ENCODE data around the gene SNTG2. TPM values are rescaled to one million over a fixed set of nuclear protein-coding genes. Genes with fewer than 3 reads are reported as not detected.
A peak's percentile ranks its signal among the peaks of the same experiment; 100 is the strongest.

The SNTG2 gene
- total RNA-seq, 4 donors from 2014 or later = 4.2 to 14.2 (median 9.2) TPM

GRCh38 chr2:974502-974901 lies 23.9 kb downstream of the SNTG2 start:
- Histone ChIP-seq H3K4me1 (peaks cover 4 to 12% of the 10 kb centered on the region in 2 donors), H3K9me3 (no peaks in the 10 kb centered on the region), H3K4me3 (replicated peaks in 1 of 3) (no peak overlapping the region), H3K27me3 (no peaks in the 10 kb centered on the region), H3K36me3 (no peaks in the 10 kb centered on the region), H3K27ac (no peak overlapping the region)
- intact Hi-C loops (cut with DNase I) = no loop called here
- DNase-seq = peak; percentile 66 to 73
- TF ChIP-seq POLR2A (IDR thresholded peaks at IDR 0.05) (no peak), CTCF (IDR thresholded peaks at IDR 0.05) (no peak)
- 0% methylated on average over 2 of the region's 2 CpGs for WGBS, 2 donors

- H3K4me1 ChIP-seq = peaks cover 4 to 12% of the 10 kb centered on the region in 2 donors
- intact Hi-C loops (cut with DNase I) = no loop called here
- TF ChIP-seq CTCF (IDR thresholded peaks at IDR 0.05) (no peak), POLR2A (IDR thresholded peaks at IDR 0.05) (no peak)
- no peaks in the 10 kb centered on the region for H3K27me3 ChIP-seq
- no peaks in the 10 kb centered on the region for H3K36me3 ChIP-seq
- H3K27ac ChIP-seq = no peak overlapping the region
- H3K9me3 ChIP-seq = no peaks in the 10 kb centered on the region
- no peak for DNase-seq
- H3K4me3 ChIP-seq (replicated peaks in 1 of 3) = no peak overlapping the region
- WGBS, 2 donors = 69 to 75% methylated on average over 4 of the region's 4 CpGs
These were observed 24.4 kb downstream of the SNTG2 start for GRCh38 chr2:975095-975494.

DNA sequence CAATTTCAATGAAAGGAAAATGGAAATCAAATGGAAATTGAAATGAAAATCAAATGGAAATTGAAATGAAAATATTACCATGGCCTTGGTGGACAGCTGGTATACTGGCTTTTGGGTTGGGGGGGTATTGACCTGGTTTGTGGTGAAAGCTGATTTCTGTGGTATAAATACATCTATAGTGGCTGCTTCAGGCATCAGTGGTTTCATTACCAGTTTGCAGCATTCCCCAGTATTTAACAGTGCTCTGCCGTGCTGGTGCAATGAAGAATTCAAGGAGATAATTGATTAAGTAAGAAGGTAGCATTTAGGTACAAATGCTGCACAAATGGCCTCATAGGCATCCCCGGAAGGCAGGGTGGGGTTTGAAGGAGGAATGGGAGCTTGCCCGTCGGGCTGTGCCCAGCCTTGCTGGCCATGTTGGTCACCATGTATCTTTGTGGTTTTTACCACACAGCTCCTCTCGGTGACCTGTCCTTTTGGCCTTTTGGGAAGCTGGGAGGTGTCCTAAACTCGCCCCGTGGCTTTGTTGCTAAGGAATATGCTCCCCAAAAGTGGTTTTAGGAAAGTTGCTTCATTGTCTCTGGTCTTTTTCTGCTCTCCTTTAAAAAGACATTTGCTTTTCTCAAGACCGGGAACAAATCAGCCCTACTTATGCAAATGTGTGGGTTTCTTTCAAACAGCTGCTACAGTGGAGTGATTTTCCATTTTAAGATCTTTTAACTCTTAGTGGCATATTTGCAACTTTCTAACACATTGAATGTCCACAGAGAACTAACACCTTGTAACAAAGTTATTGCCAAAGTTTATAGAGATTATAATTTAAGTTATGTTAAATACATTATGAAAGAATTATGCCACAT lies 28.6 kb downstream of the SNTG2 start:
- WGBS, 2 donors = 82 to 84% methylated on average over 8 of the region's 8 CpGs
- intact Hi-C loops (cut with DNase I) = no loop called here
- no peaks in the 10 kb centered on the region for H3K27me3 ChIP-seq
- no peaks in the 10 kb centered on the region for H3K36me3 ChIP-seq
- DNase-seq = no peak
- H3K9me3 ChIP-seq = no peaks in the 10 kb centered on the region
- peaks cover under 1 to 8% of the 10 kb centered on the region in 2 donors for H3K4me1 ChIP-seq
- TF ChIP-seq CTCF (IDR thresholded peaks at IDR 0.05) (no peak), POLR2A (IDR thresholded peaks at IDR 0.05) (no peak)
- no peak overlapping the region for H3K27ac ChIP-seq
- H3K4me3 ChIP-seq (replicated peaks in 1 of 3) = no peak overlapping the region

- no peak for TF ChIP-seq POLR2A (IDR thresholded peaks at IDR 0.05)
- TF ChIP-seq CTCF (IDR thresholded peaks at IDR 0.05) = no peak
- intact Hi-C loops (cut with DNase I) = no loop called here
- H3K36me3 ChIP-seq = no peaks in the 10 kb centered on the region
- H3K27me3 ChIP-seq = no peaks in the 10 kb centered on the region
- H3K4me3 ChIP-seq (replicated peaks in 1 of 3) = no peak overlapping the region
- H3K9me3 ChIP-seq = no peaks in the 10 kb centered on the region
- H3K4me1 ChIP-seq = no peaks in the 10 kb centered on the region
- H3K27ac ChIP-seq = no peak overlapping the region
- no peak for DNase-seq
- WGBS, 2 donors = 69 to 74% methylated on average over 4 of the region's 4 CpGs
These were observed 29.5 kb downstream of the SNTG2 start for GRCh38 chr2:980176-980575.

DNA sequence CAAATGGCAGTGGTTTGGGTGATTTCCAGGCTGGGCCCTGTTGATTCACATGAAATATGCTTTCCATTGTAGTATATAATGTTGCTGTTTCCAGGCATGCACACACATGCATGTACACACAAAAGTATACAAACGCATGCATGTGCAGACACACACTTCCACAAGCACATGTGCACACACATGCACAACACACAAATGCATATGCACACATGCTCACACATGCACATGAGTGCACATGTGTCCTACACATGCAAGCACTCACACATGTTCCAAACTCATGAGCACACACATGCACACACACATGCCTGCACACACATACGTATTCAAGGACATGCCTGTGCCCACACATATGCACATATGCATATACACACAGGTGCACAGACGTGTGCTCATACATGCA lies 30.6 kb downstream of the SNTG2 start:
- DNase-seq = no peak
- Histone ChIP-seq H3K4me1 (no peaks in the 10 kb centered on the region), H3K4me3 (replicated peaks in 1 of 3) (no peak overlapping the region), H3K27ac (no peak overlapping the region), H3K9me3 (no peaks in the 10 kb centered on the region), H3K36me3 (no peaks in the 10 kb centered on the region), H3K27me3 (no peaks in the 10 kb centered on the region)
- intact Hi-C loops (cut with DNase I) = no loop called here
- TF ChIP-seq CTCF (IDR thresholded peaks at IDR 0.05) (no peak), POLR2A (IDR thresholded peaks at IDR 0.05) (no peak)
- WGBS, 2 donors = 71 to 77% methylated on average over 3 of the region's 3 CpGs
